GM18951 (cell line): ENCODE measurements around the gene SLC39A11.

ENCODE experiments used
- POLR2A ChIP-seq: IDR thresholded peaks from 4 replicates; pipeline ENCODE4 v1.6.1; 2011; ENCODE audit warnings: mild to moderate bottlenecking; ENCODE audit not compliant: insufficient read length, insufficient read depth; ENCODE audit errors: extremely low read depth
- in situ Hi-C: fragments of 300-500 bp; cut with MboI; formaldehyde crosslinking; loops from one replicate; pipeline ENCODE4 v1.12.0; 2022; ENCODE audit warnings: low sequenced_read_pairs, mixed read lengths, inconsistent platforms; ENCODE audit not compliant: unreplicated experiment

The SLC39A11 gene

GRCh38 chr17:72745241-72745640 lies 347.2 kb downstream of the SLC39A11 start:
- in situ Hi-C loops = loop anchor here (25.0 kb wide), 1 partner anchor 442 kb away; the partner anchor contains the start of gene COG1
- TF ChIP-seq POLR2A = no peak

- TF ChIP-seq POLR2A = no peak
- in situ Hi-C loops = loop anchor here (25.0 kb wide), 1 partner anchor 444 kb away; the partner anchor contains the start of gene COG1
Measured at GRCh38 chr17:72743037-72743467, 349.4 kb downstream of the SLC39A11 start.

- in situ Hi-C loops = loop anchor here (10.0 to 25.0 kb wide), 2 partner anchors 450 to 628 kb away; partner anchors contain the start of gene COG1
- TF ChIP-seq POLR2A = no peak
Measured at GRCh38 chr17:72737151-72737690, 355.3 kb downstream of the SLC39A11 start.

GRCh38 chr17:72735592-72735991 lies 356.9 kb downstream of the SLC39A11 start:
- no peak for TF ChIP-seq POLR2A
- in situ Hi-C loops = loop anchor here (10.0 to 25.0 kb wide), 2 partner anchors 452 to 629 kb away; partner anchors contain the start of gene COG1

GRCh38 chr17:72735048-72735447 lies 357.4 kb downstream of the SLC39A11 start:
- in situ Hi-C loops = loop anchor here (10.0 to 25.0 kb wide), 2 partner anchors 452 to 630 kb away; partner anchors contain the start of gene COG1
- TF ChIP-seq POLR2A = no peak

- no peak for TF ChIP-seq POLR2A
- in situ Hi-C loops = loop anchor here (10.0 to 25.0 kb wide), 2 partner anchors 453 to 630 kb away; partner anchors contain the start of gene COG1
Measured at GRCh38 chr17:72734613-72735012, 357.9 kb downstream of the SLC39A11 start.

- in situ Hi-C loops = loop anchor here (10.0 to 25.0 kb wide), 2 partner anchors 454 to 631 kb away; partner anchors contain the start of gene COG1
- no peak for TF ChIP-seq POLR2A
Measured at GRCh38 chr17:72733619-72734282, 358.7 kb downstream of the SLC39A11 start.

- in situ Hi-C loops = loop anchor here (10.0 to 25.0 kb wide), 2 partner anchors 454 to 632 kb away; partner anchors contain the start of gene COG1
- no peak for TF ChIP-seq POLR2A
Measured at GRCh38 chr17:72732893-72733618, 359.4 kb downstream of the SLC39A11 start.

- TF ChIP-seq POLR2A = no peak
- in situ Hi-C loops = loop anchor here (10.0 to 25.0 kb wide), 2 partner anchors 457 to 635 kb away; partner anchors contain the start of gene COG1
Measured at GRCh38 chr17:72730077-72730476, 362.4 kb downstream of the SLC39A11 start.

- in situ Hi-C loops = loop anchor here (25.0 kb wide), 1 partner anchor 460 kb away; the partner anchor contains the start of gene COG1
- no peak for TF ChIP-seq POLR2A
Measured at GRCh38 chr17:72726936-72727335, 365.6 kb downstream of the SLC39A11 start.

- no peak for TF ChIP-seq POLR2A
- in situ Hi-C loops = loop anchor here (25.0 kb wide), 1 partner anchor 462 kb away; the partner anchor contains the start of gene COG1
Measured at GRCh38 chr17:72725433-72726068, 366.9 kb downstream of the SLC39A11 start.

- in situ Hi-C loops = no loop called here
- no peak for TF ChIP-seq POLR2A
Measured at GRCh38 chr17:72724267-72724666, 368.2 kb downstream of the SLC39A11 start.
